OCI-M2 (cell line): Measurements from ENCODE around the gene DNPEP.
A peak's percentile ranks its signal among the peaks of the same experiment; 100 is the strongest.
"Not testable (repeated sequence)": the region's sequence is repeated elsewhere in the genome, so short reads cannot be mapped to it uniquely, and the experiment has no call there.

Experiments used
- DNase-seq: peaks from one replicate; lab custom pipeline; 2025; ENCODE audit not compliant: unreplicated experiment; lab: John Stamatoyannopoulos, UW

The DNPEP gene

DNA sequence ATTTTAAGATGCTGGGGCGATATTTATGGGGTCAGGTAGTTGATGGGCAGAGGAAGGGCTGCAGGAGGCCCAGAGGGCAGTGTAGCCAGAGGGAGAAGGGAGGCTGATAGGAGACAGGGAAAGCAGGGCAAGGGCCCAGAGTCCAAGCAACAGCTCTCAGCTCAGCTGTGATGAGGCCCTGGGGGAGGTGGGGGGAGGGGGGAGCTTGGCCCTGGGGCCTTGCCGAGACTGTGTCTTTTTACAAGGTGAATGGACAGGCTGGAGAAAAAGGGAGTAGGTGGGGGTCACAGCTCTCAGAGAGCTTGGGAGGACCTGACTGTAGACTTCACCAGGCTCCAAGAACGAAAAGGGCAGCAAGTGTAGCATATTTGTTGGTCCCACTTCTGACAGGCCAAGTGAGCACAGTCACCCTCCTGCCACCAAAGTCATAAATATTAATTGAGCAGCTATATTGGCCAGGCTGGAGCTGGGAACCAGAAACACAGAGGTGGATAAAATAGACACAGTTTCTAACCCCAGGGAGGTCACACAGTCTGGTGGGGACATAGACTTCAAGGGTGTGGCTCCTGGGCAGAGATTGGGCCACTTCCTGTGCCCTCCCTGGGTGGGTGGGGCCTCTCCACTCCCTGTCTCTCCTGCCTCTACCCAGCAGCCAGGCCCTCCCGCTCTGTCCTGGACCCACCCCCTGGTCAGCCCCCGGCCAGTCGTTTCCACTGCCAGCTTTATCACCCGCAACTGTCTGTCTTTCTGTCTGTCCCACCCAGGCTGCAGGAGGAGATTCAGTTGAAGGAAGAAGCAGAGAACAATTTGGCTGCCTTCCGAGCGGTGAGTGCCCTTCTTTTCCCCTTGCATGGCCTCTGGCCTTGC is 31.9 kb upstream of the DNPEP start:
- no peak for DNase-seq

DNA sequence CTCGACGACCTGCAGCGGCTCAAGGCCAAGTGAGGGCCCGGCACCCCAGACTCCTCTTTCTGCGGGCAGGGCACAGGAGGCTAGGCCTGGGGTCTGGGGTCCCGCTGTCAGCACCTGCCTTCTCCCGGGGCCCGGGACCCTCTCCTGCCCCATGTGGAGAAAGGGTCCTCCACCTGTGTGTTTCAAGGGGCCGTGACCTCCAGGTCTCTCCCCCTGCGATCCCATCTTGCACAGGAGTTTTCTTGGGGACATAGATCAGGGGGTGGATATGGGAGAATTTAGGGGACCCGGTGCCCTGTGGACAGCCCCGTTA is 31.3 kb upstream of the DNPEP start:
- no peak for DNase-seq

DNA sequence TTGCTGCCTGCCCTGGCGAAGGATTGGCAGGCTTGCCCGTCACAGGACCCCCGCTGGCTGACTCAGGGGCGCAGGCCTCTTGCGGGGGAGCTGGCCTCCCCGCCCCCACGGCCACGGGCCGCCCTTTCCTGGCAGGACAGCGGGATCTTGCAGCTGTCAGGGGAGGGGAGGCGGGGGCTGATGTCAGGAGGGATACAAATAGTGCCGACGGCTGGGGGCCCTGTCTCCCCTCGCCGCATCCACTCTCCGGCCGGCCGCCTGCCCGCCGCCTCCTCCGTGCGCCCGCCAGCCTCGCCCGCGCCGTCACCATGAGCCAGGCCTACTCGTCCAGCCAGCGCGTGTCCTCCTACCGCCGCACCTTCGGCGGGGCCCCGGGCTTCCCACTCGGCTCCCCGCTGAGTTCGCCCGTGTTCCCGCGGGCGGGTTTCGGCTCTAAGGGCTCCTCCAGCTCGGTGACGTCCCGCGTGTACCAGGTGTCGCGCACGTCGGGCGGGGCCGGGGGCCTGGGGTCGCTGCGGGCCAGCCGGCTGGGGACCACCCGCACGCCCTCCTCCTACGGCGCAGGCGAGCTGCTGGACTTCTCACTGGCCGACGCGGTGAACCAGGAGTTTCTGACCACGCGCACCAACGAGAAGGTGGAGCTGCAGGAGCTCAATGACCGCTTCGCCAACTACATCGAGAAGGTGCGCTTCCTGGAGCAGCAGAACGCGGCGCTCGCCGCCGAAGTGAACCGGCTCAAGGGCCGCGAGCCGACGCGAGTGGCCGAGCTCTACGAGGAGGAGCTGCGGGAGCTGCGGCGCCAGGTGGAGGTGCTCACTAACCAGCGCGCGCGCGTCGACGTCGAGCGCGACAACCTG is 30.7 kb upstream of the DNPEP start, which contains the start of gene DES:
Gene DES, plus strand, starts transcription at position 223 of the 857 bp plus-strand sequence. Its CDS starts 86 bp downstream, at position 309.
- no peak for DNase-seq

DNA sequence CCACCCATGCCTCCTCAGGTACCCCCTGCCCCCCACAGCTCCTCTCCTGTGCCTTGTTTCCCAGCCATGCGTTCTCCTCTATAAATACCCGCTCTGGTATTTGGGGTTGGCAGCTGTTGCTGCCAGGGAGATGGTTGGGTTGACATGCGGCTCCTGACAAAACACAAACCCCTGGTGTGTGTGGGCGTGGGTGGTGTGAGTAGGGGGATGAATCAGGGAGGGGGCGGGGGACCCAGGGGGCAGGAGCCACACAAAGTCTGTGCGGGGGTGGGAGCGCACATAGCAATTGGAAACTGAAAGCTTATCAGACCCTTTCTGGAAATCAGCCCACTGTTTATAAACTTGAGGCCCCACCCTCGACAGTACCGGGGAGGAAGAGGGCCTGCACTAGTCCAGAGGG is 29.7 kb upstream of the DNPEP start:
- no peak for DNase-seq

DNA sequence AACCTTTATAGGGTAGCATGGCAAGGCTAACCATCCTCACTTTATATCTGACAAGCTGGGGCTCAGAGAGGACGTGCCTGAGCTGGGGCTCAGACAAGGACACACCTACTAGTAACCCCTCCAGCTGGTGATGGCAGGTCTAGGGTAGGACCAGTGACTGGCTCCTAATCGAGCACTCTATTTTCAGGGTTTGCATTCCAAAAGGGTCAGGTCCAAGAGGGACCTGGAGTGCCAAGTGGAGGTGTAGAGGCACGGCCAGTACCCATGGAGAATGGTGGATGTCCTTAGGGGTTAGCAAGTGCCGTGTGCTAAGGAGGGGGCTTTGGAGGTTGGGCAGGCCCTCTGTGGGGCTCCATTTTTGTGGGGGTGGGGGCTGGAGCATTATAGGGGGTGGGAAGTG is 29.2 kb upstream of the DNPEP start:
- no peak for DNase-seq

DNA sequence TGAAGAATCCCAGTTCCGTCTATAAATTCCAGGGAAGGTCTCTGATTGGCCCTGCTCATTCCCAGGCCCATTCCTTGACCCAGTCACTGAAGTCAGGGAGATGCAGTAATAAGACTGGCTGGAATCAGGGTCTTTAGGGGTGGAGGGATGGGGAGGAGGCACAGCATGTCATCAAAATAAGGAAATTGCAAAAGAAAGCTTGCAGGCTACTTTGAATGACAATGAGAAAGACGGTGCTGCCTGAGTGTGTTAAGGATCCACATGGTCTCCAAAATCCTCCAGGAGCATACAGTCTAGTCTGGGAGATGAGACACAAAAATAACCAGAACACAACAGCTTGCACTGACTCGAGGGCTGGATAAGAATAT is 28.5 kb upstream of the DNPEP start:
- no peak for DNase-seq

DNA sequence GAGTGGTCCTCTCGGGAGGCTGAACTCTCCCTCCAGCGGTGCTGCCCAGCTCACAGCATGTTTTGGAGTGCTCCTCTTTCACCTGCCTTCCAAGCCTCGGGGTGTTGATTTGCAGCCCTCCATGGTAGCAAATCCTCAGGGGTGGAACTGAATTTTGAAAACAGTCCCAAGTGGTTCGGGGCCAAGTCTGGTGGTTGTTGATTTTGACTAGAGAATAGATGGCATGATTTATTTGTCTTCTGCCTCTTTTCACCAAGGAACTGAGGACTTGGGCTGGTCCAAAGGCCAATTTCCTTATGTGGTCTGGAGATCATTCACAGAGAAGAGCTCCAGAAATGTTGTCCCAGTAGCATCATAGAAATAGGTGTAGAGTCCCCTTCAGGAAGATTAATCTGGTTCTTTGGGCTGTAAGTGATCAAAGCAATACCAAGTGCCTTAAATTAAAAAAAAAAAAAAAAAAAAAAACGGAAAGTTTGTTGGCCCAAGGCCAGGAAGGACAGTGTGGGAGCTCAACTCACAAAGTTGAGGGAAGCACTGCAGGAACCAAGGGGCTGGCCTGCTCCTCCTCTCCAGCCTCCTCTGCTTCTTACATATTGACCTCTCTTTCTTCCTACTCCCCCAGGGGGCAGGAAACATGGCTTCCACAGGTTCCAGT is 28.0 kb upstream of the DNPEP start:
- no peak for DNase-seq

DNA sequence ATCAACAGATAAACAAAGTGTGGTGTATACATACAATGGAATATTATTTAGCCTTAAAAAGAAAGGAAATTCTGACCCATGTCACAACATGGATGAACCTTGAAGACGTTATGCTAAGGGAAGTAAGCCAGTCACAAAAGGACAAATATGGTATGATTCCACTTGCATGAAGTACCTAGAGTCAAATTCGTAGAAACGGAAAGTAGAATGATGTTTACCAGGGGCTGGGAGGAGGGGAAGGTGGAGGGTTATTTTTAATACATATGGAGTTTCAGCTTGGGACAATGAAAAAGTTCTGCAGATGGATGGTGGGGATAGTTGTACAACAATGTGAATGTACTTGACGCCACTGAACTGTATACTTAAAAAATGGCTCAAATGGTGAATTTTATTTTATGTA is 27.1 kb upstream of the DNPEP start:
- no peak for DNase-seq

DNA sequence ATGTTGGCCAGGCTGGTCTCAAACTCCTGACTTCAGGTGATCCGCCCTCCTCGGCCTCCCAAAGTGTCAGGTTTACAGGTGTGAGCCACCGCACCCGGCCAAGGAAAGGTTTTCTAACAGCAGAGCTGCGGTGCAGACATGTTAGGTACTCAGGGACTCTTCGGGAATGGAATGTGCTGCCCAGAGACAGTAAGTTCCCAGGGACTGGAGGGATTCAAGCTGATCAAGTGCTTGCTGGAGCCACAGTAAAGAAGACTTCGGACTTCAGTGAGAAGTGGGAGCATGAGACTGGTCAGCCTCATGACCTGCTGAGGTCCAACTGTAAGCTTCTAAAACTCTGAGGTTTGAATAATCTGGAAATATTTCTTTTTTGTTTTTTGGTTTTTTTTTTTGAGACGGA is 22.7 kb upstream of the DNPEP start:
- DNase-seq = no peak

DNA sequence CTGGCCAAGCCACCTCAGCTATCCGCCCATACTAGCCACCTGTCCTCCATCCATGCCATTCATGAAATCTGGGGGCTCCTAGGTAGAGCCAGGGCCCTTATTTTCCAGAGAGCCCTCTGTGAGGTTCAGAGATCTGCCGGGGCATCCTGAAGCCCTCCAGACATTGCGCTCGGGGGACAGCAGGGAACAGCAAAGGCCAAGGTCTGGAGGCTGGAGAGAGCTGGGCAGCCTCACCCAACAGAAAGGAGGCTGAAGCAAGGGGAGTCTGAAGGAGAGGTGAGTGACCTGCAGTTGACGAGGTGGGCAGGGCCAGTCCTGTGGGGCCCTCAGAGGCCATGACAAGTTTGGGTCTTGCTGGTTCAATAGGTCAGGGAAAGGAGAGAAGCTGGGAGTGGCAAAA is 21.9 kb upstream of the DNPEP start:
- DNase-seq = no peak

DNA sequence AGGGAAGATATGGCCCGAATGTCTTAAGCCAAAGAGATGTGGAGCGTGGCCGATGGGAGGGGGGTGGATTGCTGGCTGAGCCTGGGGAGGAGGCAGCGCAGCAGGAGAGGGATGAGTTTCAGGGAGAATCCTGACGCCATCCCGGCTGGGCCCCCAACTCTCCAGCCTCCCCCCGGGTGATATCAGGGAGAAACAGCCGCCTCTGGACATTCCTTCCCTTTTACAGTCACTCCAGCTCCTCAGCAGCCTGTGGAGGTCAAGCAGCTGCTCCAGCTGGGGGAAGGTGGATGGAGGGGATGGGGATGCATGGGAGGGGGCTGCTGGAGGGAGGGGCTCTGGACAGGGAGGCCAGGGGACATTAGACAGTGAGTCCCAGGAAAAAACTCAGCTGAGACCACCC is 20.9 kb upstream of the DNPEP start:
- DNase-seq = no peak

DNA sequence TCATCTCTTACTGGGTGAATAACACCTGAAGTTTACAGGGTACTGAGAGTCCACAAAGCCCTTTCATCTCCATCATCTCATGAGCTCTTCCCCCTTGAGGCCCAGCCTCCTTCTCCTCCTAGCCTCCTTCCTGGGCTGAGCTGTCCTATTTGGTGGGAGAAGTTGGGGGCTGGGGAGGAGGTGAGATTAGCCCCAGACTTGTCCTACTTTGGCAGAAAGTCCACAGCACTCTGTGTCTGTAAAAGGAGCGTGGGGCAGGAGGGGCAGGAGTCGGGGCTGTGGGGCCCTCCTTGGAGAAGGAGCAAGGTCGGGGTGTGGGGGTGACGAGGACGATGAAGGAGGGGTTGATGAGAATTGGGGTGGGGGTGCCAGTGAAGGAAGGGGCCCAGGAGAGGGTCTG is 20.5 kb upstream of the DNPEP start:
- DNase-seq = no peak

DNA sequence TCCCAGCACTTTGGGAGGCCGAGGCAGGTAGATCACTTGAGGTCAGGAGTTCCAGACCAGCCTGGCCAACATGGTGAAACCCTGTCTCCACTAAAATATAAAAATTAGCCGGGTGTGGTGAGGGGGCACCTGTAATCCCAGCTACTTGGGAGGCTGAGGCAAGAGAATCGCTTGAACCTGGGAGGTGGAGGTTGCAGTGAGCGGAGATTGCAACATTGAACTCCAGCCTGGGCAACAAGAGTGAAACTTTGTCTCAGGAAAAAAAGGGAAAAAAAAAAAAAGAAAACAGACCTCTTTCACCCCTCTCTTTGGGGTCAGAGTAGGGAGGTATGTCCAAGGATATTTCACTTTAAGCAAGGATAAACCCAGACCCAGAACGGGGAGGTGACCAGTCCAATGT is 19.6 kb upstream of the DNPEP start:
- not testable (repeated sequence) for DNase-seq

DNA sequence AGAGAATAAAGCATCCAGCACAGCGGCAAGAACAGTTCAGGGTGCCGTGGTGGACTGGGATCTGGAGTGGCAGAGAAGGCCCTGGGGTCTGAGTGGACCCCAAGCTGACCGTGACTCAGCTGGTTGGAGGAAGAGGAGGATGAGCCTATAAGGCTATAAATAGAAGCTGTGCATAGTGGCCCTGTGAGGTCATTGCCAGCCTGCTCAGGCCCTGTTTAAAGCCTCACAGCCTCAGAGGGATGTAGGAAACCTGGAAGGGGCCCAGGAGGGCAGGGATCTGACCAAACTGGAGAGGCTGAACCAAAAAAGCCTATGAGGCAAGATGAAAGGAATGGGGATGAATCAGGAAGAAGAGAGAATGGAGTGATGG is 19.1 kb upstream of the DNPEP start:
- no peak for DNase-seq

DNA sequence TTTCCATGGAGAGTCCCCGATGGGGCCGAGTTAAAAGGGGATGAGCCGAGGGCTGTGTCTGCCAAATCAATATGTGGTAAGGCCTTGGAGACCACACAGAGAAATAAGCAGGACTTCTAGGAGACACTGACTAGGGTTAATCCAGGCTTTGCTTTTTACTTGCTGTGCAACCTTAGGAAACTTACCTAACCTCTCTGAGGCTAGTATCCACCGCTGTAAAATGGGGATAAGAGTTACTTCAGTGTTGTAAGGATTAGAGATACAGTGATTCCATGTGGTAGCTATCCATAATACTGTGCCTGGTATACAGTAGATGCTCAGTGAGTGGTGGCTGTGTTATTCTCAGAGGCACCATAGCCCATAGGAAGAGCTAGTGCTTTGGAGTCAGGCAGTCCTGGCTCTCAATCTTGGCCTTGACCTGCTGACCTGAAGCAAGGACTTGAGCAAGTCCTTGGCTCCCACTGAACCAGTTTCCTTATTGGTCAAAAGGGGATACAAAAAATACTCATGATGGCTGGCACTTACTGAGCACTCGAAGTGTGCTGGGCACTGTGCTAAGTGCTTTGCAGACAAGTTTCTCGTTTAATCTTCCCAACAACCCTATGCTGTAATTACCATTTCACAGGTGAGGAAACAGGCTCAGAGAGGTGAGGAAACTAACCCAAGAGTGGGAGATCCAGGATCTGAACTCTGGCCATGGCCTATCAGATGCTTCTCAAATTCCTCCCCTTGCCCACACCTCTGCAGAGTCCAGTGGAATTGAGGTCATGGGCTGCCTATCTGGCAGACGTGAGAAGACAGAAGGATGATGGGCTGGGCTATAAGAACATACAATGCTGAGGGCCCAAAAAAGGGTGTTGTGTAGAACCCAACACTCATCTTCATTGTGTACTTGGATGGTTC is 18.5 kb upstream of the DNPEP start:
- DNase-seq = no peak

DNA sequence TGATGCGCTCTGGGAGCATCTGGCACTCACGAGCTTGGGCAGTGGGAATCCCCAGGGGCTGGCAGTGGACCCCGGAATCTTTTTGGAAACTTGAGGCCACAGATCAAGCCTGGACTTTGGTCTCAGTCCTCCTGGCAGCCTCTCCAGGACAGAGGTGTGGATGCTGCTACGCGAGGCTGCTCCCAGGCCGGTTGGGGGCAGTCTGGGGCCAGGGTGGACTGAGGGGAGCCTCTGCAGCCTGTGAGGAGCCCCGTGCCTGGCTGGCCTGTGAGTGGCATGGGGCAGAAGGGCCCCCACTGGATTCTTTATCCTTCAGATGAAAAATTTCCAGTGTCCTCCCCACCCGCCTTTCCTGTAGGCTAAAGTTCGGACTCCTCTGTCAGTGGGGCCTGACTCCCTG is 17.7 kb upstream of the DNPEP start:
- no peak for DNase-seq

DNA sequence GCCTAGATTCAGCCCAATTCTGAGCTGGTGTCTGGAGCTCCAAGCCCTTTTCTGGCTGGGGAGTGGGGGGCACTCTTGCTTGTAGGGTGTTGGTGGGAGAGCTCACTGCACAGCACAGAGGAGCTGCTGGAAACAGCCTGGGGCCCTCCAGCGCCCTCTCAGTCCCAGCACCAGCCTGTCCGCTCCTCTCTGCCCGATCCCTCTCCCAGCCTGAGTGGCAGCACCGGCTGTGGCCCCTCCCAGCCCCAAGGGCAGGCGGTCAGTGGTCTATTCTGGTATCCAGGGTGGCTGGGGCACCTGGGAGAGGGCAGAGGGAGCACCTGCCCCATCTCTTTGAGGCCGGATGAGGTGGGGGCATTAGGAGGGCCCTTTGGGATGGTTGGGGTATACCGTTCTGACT is 17.2 kb upstream of the DNPEP start:
- DNase-seq = no peak

DNA sequence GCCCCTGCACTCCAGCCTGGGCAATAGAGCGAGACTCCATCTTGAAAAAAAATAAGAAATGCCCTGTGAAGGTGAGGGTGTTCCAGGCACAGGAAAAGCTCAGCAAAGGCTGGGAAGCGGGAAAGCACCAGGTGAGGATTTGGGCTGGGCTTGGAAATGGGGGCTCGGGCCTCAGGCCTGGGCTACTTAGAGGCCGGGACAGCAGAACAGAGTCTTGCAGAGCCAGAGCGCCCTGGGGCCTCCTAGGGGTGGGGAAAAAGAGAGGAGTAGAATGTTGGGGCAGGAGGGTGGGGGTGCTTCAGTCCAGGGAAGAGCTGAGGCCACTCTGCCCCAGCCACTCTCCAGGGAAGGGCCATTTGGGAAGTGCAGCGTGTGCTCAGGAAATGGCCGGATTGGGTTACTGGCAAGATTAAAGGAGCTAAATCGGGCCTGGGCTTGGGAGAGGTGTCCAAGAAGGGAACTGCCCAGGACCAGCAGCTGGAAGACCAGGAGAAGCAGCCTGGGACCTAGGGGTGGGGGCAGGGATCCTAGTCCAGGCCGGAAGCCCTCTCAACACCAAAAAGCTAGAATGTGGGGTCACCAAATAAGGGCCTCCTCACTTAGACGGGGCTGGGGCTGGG is 16.7 kb upstream of the DNPEP start:
- no peak for DNase-seq

DNA sequence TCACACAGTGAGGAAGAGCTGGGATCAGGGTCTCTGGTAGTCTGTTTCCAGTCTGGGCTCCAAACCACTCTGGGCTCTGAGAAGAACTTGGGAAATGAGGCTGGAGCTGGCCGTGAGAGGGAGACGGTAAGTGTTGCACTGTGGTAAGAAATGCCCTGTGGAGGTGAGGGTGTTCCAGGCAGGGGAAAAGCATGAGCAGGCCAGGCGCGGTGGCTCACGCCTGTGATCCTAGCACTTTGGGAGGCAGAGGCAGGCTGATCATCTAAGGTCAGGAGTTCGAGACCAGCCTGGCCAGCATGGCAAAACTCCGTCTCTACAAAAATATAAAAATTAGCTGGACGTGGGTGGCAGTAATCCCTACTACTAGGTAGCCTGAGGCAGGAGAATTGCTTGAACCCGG is 16.1 kb upstream of the DNPEP start:
- DNase-seq = no peak

DNA sequence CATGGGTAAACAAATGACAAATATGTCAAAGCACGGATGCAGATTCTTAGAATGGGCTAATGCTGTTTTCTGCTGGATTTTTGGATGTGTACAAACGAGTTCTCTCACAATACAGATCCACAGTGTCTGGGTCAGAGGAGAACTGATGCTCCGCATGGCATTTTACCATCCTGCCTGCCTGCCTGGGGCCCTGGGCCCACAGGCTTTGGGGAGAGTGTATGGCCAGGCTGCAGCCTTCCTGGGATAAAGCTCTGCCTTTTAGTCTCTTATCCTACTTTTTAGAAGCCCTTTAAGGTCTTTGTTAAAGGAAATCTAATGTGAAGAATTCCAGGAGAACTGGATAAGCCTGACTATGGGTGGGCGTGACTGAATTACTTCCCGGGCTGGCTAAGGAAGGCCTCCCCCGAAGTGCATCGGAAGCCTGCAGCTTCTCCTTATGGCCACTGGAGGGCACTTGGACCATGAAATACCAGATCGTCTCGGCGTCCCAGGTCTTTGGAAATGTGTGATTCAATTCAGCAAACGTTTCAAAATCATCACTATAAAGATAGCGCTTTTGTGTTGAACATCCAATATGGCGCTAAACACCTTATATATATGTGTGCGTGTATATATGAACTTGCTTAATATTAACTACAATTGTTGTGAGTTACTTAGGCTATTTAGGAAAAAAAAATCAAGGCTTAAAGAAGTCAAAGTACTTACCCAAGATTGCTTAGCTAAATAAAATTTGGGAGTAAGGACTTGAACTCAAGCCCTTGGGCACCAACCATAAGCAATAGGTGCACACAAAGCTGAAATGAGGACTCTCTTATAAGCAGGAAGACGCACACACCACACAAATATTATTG is 15.2 kb upstream of the DNPEP start:
- DNase-seq = peak; percentile 12
